Mucosa of gallbladder (tissue), 1 donor: ENCODE data around the gene GCLC. TPM values are rescaled to one million over a fixed set of nuclear protein-coding genes. Genes with fewer than 3 reads are reported as not detected.

ENCODE experiments used
- DNase-seq: peaks from one replicate; pipeline ENCODE4 v3.0.0-alpha.2; 2020; ENCODE audit warnings: low spot score
- total RNA-seq: library from RNA; stranded (reverse); gene quantifications from one replicate; pipeline ENCODE4 v1.2.1, GENCODE V29; 2021
- donor health status: DM: no; HTN: no; CAD: no.

The GCLC gene
- total RNA-seq, 1 donor from 2014 or later, result 63.9 TPM

GRCh38 chr6:53451165-53451564 is 93.7 kb downstream of the GCLC start:
- no peak for DNase-seq

GRCh38 chr6:53447865-53448264 is 97.0 kb downstream of the GCLC start:
- no peak for DNase-seq

Other genes with a start within 250 kb of the GCLC start
- gene ELOVL5, start 196.2 kb downstream of the GCLC start, total RNA-seq, result 83.3 TPM
- 0.17 TPM for gene KLHL31, start 120.7 kb upstream of the GCLC start, total RNA-seq
- gene LRRC1, start 249.9 kb upstream of the GCLC start, total RNA-seq, result 17.3 TPM